Coronary artery (tissue), 2 donors: Measurements from ENCODE around the gene ST7L.

Source experiments
- DNase-seq: peaks from one replicate; pipeline ENCODE4 v3.0.0-alpha.2; 2017; ENCODE audit warnings: low spot score
- H3K27ac ChIP-seq, 2 donors: fragments of 200-600 bp; sonication (generic); one replicate each; pipeline ENCODE4 v1.5.1; 2016 to 2019
- H3K4me3 ChIP-seq: fragments of 200-600 bp; sonication (generic); 2 replicates; pipeline ENCODE4 v1.5.1; 2016; ENCODE audit warnings: mild to moderate bottlenecking, moderate library complexity
- CTCF ChIP-seq: fragments of 200-600 bp; sonication (generic); IDR thresholded peaks from one replicate; pipeline ENCODE4 v1.5.1; 2019; ENCODE audit warnings: antibody characterized with exemption

ST7L gene

GRCh38 chr1:112575154-112575804 is 43.7 kb downstream of the ST7L start:
- Histone ChIP-seq H3K27ac (no peak overlapping the region), H3K4me3 (no peak overlapping the region)
- no peak for TF ChIP-seq CTCF
- DNase-seq: no peak

- no peak for DNase-seq
- H3K4me3 ChIP-seq: no peak overlapping the region
- TF ChIP-seq CTCF: no peak
- no peak overlapping the region for H3K27ac ChIP-seq
Measured at GRCh38 chr1:112565800-112566199, 53.1 kb downstream of the ST7L start.

GRCh38 chr1:112564081-112564480 is 54.9 kb downstream of the ST7L start:
- DNase-seq: no peak
- no peak overlapping the region for H3K27ac ChIP-seq

GRCh38 chr1:112563341-112563740 is 55.6 kb downstream of the ST7L start:
- Histone ChIP-seq H3K4me3 (no peak overlapping the region), H3K27ac (no peak overlapping the region)
- no peak for DNase-seq
- no peak for TF ChIP-seq CTCF

More at GRCh38 chr1:112564081-112564480, 54.9 kb downstream of the ST7L start:
- no peak for TF ChIP-seq CTCF
- H3K4me3 ChIP-seq: no peak overlapping the region

- Histone ChIP-seq H3K27ac (no peak overlapping the region), H3K4me3 (no peak overlapping the region)
- DNase-seq: no peak
- no peak for TF ChIP-seq CTCF
Measured at GRCh38 chr1:112558634-112559033, 60.3 kb downstream of the ST7L start.

- no peak for TF ChIP-seq CTCF
- DNase-seq: no peak
- Histone ChIP-seq H3K27ac (no peak overlapping the region), H3K4me3 (no peak overlapping the region)
Measured at GRCh38 chr1:112557385-112557784, 61.6 kb downstream of the ST7L start.

- Histone ChIP-seq H3K4me3 (no peak overlapping the region), H3K27ac (no peak overlapping the region)
- no peak for TF ChIP-seq CTCF
- DNase-seq: no peak
Measured at GRCh38 chr1:112554411-112554810, 64.5 kb downstream of the ST7L start.
